Fibroblast of gingiva (primary cell): ENCODE measurements around the gene RRP1B.

Experiments
- DNase-seq: peaks from one replicate; pipeline ENCODE4 v3.0.0-alpha.2; 2011; ENCODE audit warnings: low read depth

RRP1B gene

GRCh38 chr21:43740497-43741156 is 81.3 kb downstream of the RRP1B start:
- DNase-seq, result peak; percentile 38

GRCh38 chr21:43741423-43742096 is 82.2 kb downstream of the RRP1B start:
- DNase-seq, result no peak

- DNase-seq, result no peak
These were observed 84.6 kb downstream of the RRP1B start for GRCh38 chr21:43743947-43744346.

GRCh38 chr21:43744725-43745124 is 85.4 kb downstream of the RRP1B start:
- no peak for DNase-seq
